Esophagus muscularis mucosa (tissue), 4 donors: ENCODE measurements around the gene MPST. TPM values are rescaled to one million over a fixed set of nuclear protein-coding genes. Genes with fewer than 3 reads are reported as not detected.

Source experiments
- DNase-seq: peaks from one replicate; pipeline ENCODE4 v3.0.0-alpha.2; 2017; ENCODE audit errors: extremely low spot score
- H3K27ac ChIP-seq, 4 donors: fragments of 200-600 bp; sonication (generic); replicated peaks in 1 of 4; 1 replicate in 3 of 4; 2 replicates in 1 of 4; pipeline ENCODE4 v1.5.1; 2016 to 2019; ENCODE audit warnings: mild to moderate bottlenecking in 1 of 4
- H3K27me3 ChIP-seq, 4 donors: fragments of 200-600 bp; sonication (generic); one replicate each; pipeline versions ENCODE4 v1.5.1 to v1.6.0; 2016 to 2019
- H3K36me3 ChIP-seq, 4 donors: fragments of 200-600 bp; sonication (generic); one replicate each; pipeline ENCODE4 v1.5.1; 2016 to 2019
- H3K4me1 ChIP-seq, 4 donors: fragments of 200-600 bp; sonication (generic); one replicate each; pipeline ENCODE4 v1.5.1; 2016 to 2019
- H3K4me3 ChIP-seq, 4 donors: fragments of 200-600 bp; sonication (generic); 1 replicate in 2 of 4; 2 replicates in 2 of 4; pipeline ENCODE4 v1.5.1; 2016 to 2019; ENCODE audit warnings: mild to moderate bottlenecking in 4 of 4, moderate library complexity in 1 of 4
- H3K9me3 ChIP-seq, 4 donors: fragments of 200-600 bp; sonication (generic); 1 replicate in 3 of 4; 2 replicates in 1 of 4; pipeline ENCODE4 v1.5.1; 2016 to 2019
- CTCF ChIP-seq, 3 experiments: fragments of 200-600 bp in 2 of 3; fragments of 450-650 bp in 1 of 3; sonication (generic) in 2 of 3; IDR thresholded peaks; one replicate each; pipeline ENCODE4 v1.5.1; 2017 to 2019; ENCODE audit warnings: antibody characterized with exemption in 3 of 3, mild to moderate bottlenecking in 2 of 3, moderate library complexity in 1 of 3
- EP300 ChIP-seq: sonication (generic); formaldehyde crosslinking; IDR thresholded peaks from one replicate; pipeline ENCODE4 v1.6.1; 2017; ENCODE audit warnings: antibody characterized with exemption
- POLR2A ChIP-seq: fragments of 450-650 bp; IDR thresholded peaks from one replicate; pipeline ENCODE4 v1.6.1; 2017; ENCODE audit warnings: antibody characterized with exemption, moderate library complexity, mild to moderate bottlenecking, low read depth
- POLR2AphosphoS5 ChIP-seq, 2 donors: sonication (generic); formaldehyde crosslinking; IDR thresholded peaks; one replicate each; pipeline ENCODE4 v1.6.1; 2017; ENCODE audit warnings: antibody characterized with exemption in 2 of 2
- WGBS: methylation state at CpG from one replicate; pipeline ENCODE4 v1.1.5; 2018; 5-methylcytosine and 5-hydroxymethylcytosine counted together
- intact Hi-C: fragments of 100-400 bp; cut with DNase I; formaldehyde crosslinking; loops from one replicate; pipeline ENCODE4 v1.15.1; 2023
- total RNA-seq, 4 donors: library from RNA; depleted of rRNA; stranded (reverse); fragments of >200 nt; gene quantifications; one replicate each; pipeline versions ENCODE4 v1.1.0 to v1.2.1, GENCODE V29; 2016

The MPST gene
- total RNA-seq, 4 donors from 2014 or later: 124 to 205 (median 169) TPM

- Histone ChIP-seq H3K4me1 (no peaks in the 10 kb centered on the region), H3K4me3 (no peak overlapping the region), H3K36me3 (no peaks in the 10 kb centered on the region), H3K9me3 (no peaks in the 10 kb centered on the region), H3K27me3 (peaks cover 0 to 52% (median 2%) of the 10 kb centered on the region in 4 donors), H3K27ac (no peak overlapping the region)
- no peak for DNase-seq
- no peak for TF ChIP-seq CTCF (IDR thresholded peaks at IDR 0.05)
- TF ChIP-seq EP300: no peak
- no peak for TF ChIP-seq POLR2AphosphoS5 (IDR thresholded peaks at IDR 0.05)
- TF ChIP-seq POLR2A: no peak
- 77% methylated on average over 11 of the region's 14 CpGs for WGBS
- intact Hi-C loops: no loop called here
These were observed 18.1 kb downstream of the MPST start for GRCh38 chr22:37037669-37038068.

- H3K27me3 ChIP-seq: peaks cover 0 to 57% (median 2%) of the 10 kb centered on the region in 4 donors
- H3K36me3 ChIP-seq: no peaks in the 10 kb centered on the region
- H3K27ac ChIP-seq: no peak overlapping the region
- 79% methylated on average over 2 of the region's 2 CpGs for WGBS
- H3K9me3 ChIP-seq: no peaks in the 10 kb centered on the region
- TF ChIP-seq POLR2A (no peak), EP300 (no peak), POLR2AphosphoS5 (IDR thresholded peaks at IDR 0.05) (no peak), CTCF (IDR thresholded peaks at IDR 0.05) (no peak)
- peaks cover 0 to 7% (median 4%) of the 10 kb centered on the region in 4 donors for H3K4me1 ChIP-seq
- no peak for DNase-seq
- H3K4me3 ChIP-seq: no peak overlapping the region
- intact Hi-C loops: no loop called here
These were observed 19.9 kb downstream of the MPST start for GRCh38 chr22:37039466-37039865.

GRCh38 chr22:37043209-37043827, 23.8 kb downstream of the MPST start:
- H3K27me3 ChIP-seq: peaks cover 0 to 22% (median 0%) of the 10 kb centered on the region in 4 donors
- H3K36me3 ChIP-seq: no peaks in the 10 kb centered on the region
- H3K27ac ChIP-seq: no peak overlapping the region
- no peak for DNase-seq
- intact Hi-C loops: no loop called here
- 85% methylated on average over 6 of the region's 7 CpGs for WGBS
- H3K4me1 ChIP-seq: peaks cover 0 to 7% (median 4%) of the 10 kb centered on the region in 4 donors
- H3K9me3 ChIP-seq: no peaks in the 10 kb centered on the region
- H3K4me3 ChIP-seq: no peak overlapping the region
- no peak for TF ChIP-seq EP300
- no peak for TF ChIP-seq CTCF (IDR thresholded peaks at IDR 0.05)

- H3K36me3 ChIP-seq: no peaks in the 10 kb centered on the region
- H3K4me1 ChIP-seq: peaks cover 0 to 7% (median 4%) of the 10 kb centered on the region in 4 donors
- DNase-seq: no peak
- H3K27me3 ChIP-seq: peaks cover 0 to 16% (median 0%) of the 10 kb centered on the region in 4 donors
- H3K4me3 ChIP-seq: no peak overlapping the region
- H3K27ac ChIP-seq: no peak overlapping the region
- 43% methylated on average over 11 of the region's 17 CpGs for WGBS
- intact Hi-C loops: no loop called here
- no peaks in the 10 kb centered on the region for H3K9me3 ChIP-seq
- no peak for TF ChIP-seq EP300
- no peak for TF ChIP-seq POLR2A
- no peak for TF ChIP-seq POLR2AphosphoS5 (IDR thresholded peaks at IDR 0.05)
- peak; percentile 34 to 58 (median 46) for TF ChIP-seq CTCF (IDR thresholded peaks at IDR 0.05)
These were observed 24.4 kb downstream of the MPST start for GRCh38 chr22:37043828-37044538.
